MM.1S (cell line): Measurements from ENCODE around the gene OPN3.

Source experiments
- DNase-seq: peaks from one replicate; pipeline ENCODE4 v3.0.0-alpha.2; 2015
- H2AFZ ChIP-seq: fragments of 300-600 bp; sonication (generic); 2 replicates; pipeline ENCODE4 v1.6.0; 2016; ENCODE audit warnings: antibody characterized with exemption, low read length
- H3F3A ChIP-seq: fragments of 300-600 bp; sonication (generic); 2 replicates; pipeline ENCODE4 v1.6.1; 2016; ENCODE audit warnings: mild to moderate bottlenecking, antibody characterized with exemption, low read length, moderate library complexity, mixed read lengths; ENCODE audit not compliant: insufficient read depth
- H3K27ac ChIP-seq: fragments of 300-600 bp; sonication (generic); 2 replicates; pipeline ENCODE4 v1.5.1; 2016; ENCODE audit warnings: mild to moderate bottlenecking, low read length
- H3K27me3 ChIP-seq: fragments of 300-600 bp; sonication (generic); replicated peaks from 2 replicates; pipeline ENCODE4 v1.6.0; 2016; ENCODE audit warnings: low read length; ENCODE audit not compliant: insufficient read depth
- H3K36me3 ChIP-seq: fragments of 300-600 bp; sonication (generic); replicated peaks from 2 replicates; pipeline ENCODE4 v1.6.1; 2016; ENCODE audit warnings: mild to moderate bottlenecking, low read length, mixed read lengths; ENCODE audit not compliant: insufficient read depth
- H3K4me1 ChIP-seq: fragments of 300-600 bp; sonication (generic); 2 replicates; pipeline ENCODE4 v1.6.1; 2016; ENCODE audit warnings: low read length, mixed read lengths
- H3K4me2 ChIP-seq: fragments of 300-600 bp; sonication (generic); 2 replicates; pipeline ENCODE4 v1.6.0; 2016; ENCODE audit warnings: low read depth, low read length
- H3K4me3 ChIP-seq: fragments of 300-600 bp; sonication (generic); 2 replicates; pipeline ENCODE4 v1.5.1; 2016; ENCODE audit warnings: low read length, mixed read lengths
- H3K79me2 ChIP-seq: fragments of 300-600 bp; sonication (generic); 2 replicates; pipeline ENCODE4 v1.6.1; 2016; ENCODE audit warnings: mixed run types, low read length, mixed read lengths
- H3K9ac ChIP-seq: fragments of 300-600 bp; sonication (generic); 2 replicates; pipeline ENCODE4 v1.6.1; 2016; ENCODE audit warnings: low read length, mixed read lengths
- H3K9me2 ChIP-seq: fragments of 300-600 bp; sonication (generic); replicated peaks from 2 replicates; pipeline ENCODE4 v1.6.1; 2016; ENCODE audit warnings: mild to moderate bottlenecking, low read length, mixed read lengths; ENCODE audit not compliant: insufficient read depth
- H3K9me3 ChIP-seq: fragments of 300-600 bp; sonication (generic); replicated peaks from 2 replicates; pipeline ENCODE4 v1.6.1; 2016; ENCODE audit warnings: mild to moderate bottlenecking, low read length, mixed read lengths; ENCODE audit not compliant: insufficient read depth
- H4K20me1 ChIP-seq: fragments of 300-600 bp; sonication (generic); 2 replicates; pipeline ENCODE4 v1.6.1; 2016; ENCODE audit warnings: mild to moderate bottlenecking, low read length, moderate library complexity, mixed read lengths; ENCODE audit not compliant: insufficient read depth
- EZH2 ChIP-seq: fragments of 300-600 bp; sonication (generic); optimal IDR thresholded peaks from 2 replicates; pipeline ENCODE3; 2017; ENCODE audit warnings: low read depth, mild to moderate bottlenecking, antibody characterized with exemption, low read length, mixed read lengths
- EZH2phosphoT487 ChIP-seq: fragments of 300-600 bp; sonication (generic); IDR thresholded peaks from 2 replicates; pipeline ENCODE4 v1.6.1; 2018; ENCODE audit warnings: antibody characterized with exemption, low read length
- TF ChIP-seq, protein P1 (sequence below): fragments of 300-600 bp; sonication (generic); IDR thresholded peaks from 2 replicates; pipeline ENCODE4 v1.5.1; 2016; ENCODE audit warnings: antibody characterized with exemption, low read length, mixed read lengths

The OPN3 gene

DNA sequence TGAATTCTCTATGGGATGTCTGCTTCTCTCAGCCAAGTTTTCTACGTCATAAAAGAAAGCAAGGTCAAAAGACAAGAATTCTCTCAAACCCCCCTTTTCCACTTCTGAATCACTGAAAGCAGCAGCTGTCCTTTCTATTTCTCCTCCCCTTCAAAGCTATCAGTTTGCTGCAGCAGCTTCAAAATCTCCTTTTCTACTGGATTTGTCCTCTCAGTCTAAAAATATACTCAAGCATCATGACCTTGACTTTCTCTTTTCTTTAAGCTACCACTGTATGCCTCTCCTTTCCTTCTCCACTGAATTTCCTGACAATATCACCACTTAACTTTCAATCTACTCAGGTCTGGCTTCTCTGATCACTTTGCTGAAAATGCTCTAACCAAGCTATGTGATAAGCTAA, 13.8 kb upstream of the OPN3 start:
- no peak overlapping the region for H3K4me3 ChIP-seq
- H3K4me2 ChIP-seq = peak overlapping the region; percentile 10; the same call in 1 of the 2 replicates
- no peaks in the 10 kb centered on the region for H3K9me2 ChIP-seq
- no peak overlapping the region for H3K9ac ChIP-seq
- no peak for DNase-seq
- H3K9me3 ChIP-seq = no peaks in the 10 kb centered on the region
- no peaks in the 10 kb centered on the region for H4K20me1 ChIP-seq
- no peaks in the 10 kb centered on the region for H3K27me3 ChIP-seq
- peaks cover 9% of the 10 kb centered on the region; the same call in 1 of the 2 replicates for H3K4me1 ChIP-seq
- H3K36me3 ChIP-seq = no peaks in the 10 kb centered on the region
- H2AFZ ChIP-seq = no peak overlapping the region
- TF ChIP-seq, protein P1, sequence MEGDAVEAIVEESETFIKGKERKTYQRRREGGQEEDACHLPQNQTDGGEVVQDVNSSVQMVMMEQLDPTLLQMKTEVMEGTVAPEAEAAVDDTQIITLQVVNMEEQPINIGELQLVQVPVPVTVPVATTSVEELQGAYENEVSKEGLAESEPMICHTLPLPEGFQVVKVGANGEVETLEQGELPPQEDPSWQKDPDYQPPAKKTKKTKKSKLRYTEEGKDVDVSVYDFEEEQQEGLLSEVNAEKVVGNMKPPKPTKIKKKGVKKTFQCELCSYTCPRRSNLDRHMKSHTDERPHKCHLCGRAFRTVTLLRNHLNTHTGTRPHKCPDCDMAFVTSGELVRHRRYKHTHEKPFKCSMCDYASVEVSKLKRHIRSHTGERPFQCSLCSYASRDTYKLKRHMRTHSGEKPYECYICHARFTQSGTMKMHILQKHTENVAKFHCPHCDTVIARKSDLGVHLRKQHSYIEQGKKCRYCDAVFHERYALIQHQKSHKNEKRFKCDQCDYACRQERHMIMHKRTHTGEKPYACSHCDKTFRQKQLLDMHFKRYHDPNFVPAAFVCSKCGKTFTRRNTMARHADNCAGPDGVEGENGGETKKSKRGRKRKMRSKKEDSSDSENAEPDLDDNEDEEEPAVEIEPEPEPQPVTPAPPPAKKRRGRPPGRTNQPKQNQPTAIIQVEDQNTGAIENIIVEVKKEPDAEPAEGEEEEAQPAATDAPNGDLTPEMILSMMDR = no peak
- TF ChIP-seq EZH2phosphoT487 = no peak
- TF ChIP-seq EZH2 = no peak
- no peak overlapping the region for H3K27ac ChIP-seq
- peaks cover 8% of the 10 kb centered on the region; the same call in 1 of the 2 replicates for H3F3A ChIP-seq
- H3K79me2 ChIP-seq = no peaks in the 10 kb centered on the region

DNA sequence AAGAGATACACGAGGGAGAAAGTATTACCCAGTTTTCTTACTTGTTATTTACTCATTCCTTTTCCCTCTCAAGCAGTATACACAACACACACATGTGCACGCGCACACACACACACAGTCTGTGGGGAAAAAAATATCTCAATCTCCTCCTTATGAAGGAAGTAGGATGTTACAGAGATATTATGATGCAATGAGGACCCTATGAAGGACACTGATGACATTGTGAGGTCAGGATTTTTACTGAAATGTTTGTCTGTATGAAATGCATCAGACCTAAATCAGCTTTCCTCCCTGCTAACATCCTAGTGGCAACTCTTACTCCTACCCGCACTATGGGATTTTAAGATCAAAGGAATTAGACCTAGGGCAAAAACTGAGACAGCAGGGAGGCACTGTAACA, 11.8 kb upstream of the OPN3 start, which contains the start of gene WDR64:
Gene WDR64 (plus strand): TSS at position 270 of the 400 bp plus-strand sequence. CDS start 204 bp downstream, outside the sequence.
- Histone ChIP-seq H3K4me2 (no peak within 1 kb of the TSS), H3K36me3 (no peaks in the 10 kb centered on the region), H3K27ac (no peak within 1 kb of the TSS), H3K9ac (no peak within 1 kb of the TSS), H3K9me2 (no peaks in the 10 kb centered on the region), H3K4me1 (peaks cover 9% of the 10 kb centered on the region; the same call in 1 of the 2 replicates), H3K9me3 (no peaks in the 10 kb centered on the region), H3K79me2 (no peaks in the 10 kb centered on the region), H2AFZ (no peak within 1 kb of the TSS), H3K27me3 (no peaks in the 10 kb centered on the region), H4K20me1 (no peaks in the 10 kb centered on the region), H3F3A (peaks cover 8% of the 10 kb centered on the region; the same call in 1 of the 2 replicates), H3K4me3 (no peak within 1 kb of the TSS)
- no peak for TF ChIP-seq EZH2phosphoT487
- no peak for TF ChIP-seq EZH2
- TF ChIP-seq, protein P1 = no peak
- DNase-seq = no peak

DNA sequence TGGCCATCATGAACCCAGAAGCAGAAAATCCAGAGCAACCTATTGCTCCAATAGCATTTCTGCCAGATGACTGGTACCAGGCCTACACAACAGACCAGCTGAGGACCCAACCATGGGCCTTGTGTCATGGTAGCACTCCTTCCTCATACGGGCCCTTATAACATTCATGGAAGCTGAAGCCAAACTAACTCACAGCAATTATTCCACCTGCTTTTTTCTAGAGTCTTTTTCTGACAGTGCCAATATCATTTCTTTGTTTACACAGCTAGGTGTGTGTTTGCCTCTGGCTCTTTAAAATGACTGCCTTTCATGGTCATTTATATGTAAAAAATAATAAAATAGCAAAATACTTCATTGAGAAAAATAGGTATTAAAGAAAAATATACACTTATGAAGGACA, 8.0 kb upstream of the OPN3 start:
- Histone ChIP-seq H3K36me3 (no peaks in the 10 kb centered on the region), H2AFZ (no peak overlapping the region), H3K4me1 (peaks cover 5% of the 10 kb centered on the region; the same call in 1 of the 2 replicates), H3K27me3 (no peaks in the 10 kb centered on the region), H3K79me2 (no peaks in the 10 kb centered on the region), H3K9me2 (no peaks in the 10 kb centered on the region), H3K4me2 (no peak overlapping the region), H3K4me3 (no peak overlapping the region), H3F3A (no peaks in the 10 kb centered on the region), H4K20me1 (no peaks in the 10 kb centered on the region), H3K27ac (no peak overlapping the region), H3K9me3 (no peaks in the 10 kb centered on the region), H3K9ac (no peak overlapping the region)
- DNase-seq = no peak
- TF ChIP-seq, protein P1 = no peak
- no peak for TF ChIP-seq EZH2phosphoT487
- TF ChIP-seq EZH2 = no peak
